ENCODE results near the gene TSHZ1. TPM values are rescaled to one million over a fixed set of nuclear protein-coding genes. Genes with fewer than 3 reads are reported as not detected.

The TSHZ1 gene
- total RNA-seq, 1 experiment from 2014 or later = 0.03 TPM

GRCh38 chr18:75206452-75207309, 3.9 kb upstream of the TSHZ1 start:
- no peak for DNase-seq (ENCODE audit: low spot score)
- in situ Hi-C loops (cut with HindIII; ENCODE audit: low sequenced_read_pairs) = no loop called here

GRCh38 chr18:75207310-75208154, 3.1 kb upstream of the TSHZ1 start:
- peak; percentile 45 for DNase-seq (ENCODE audit: low spot score)
- in situ Hi-C loops (cut with HindIII; ENCODE audit: low sequenced_read_pairs) = no loop called here

GRCh38 chr18:75208155-75208835, 2.3 kb upstream of the TSHZ1 start:
- in situ Hi-C loops (cut with HindIII; ENCODE audit: low sequenced_read_pairs) = no loop called here
- DNase-seq (ENCODE audit: low spot score) = peak; percentile 60

GRCh38 chr18:75208836-75209128, 1.8 kb upstream of the TSHZ1 start:
- no peak for DNase-seq (ENCODE audit: low spot score)
- in situ Hi-C loops (cut with HindIII; ENCODE audit: low sequenced_read_pairs) = no loop called here

- DNase-seq (ENCODE audit: low spot score) = peak; percentile 78
- in situ Hi-C loops (cut with HindIII; ENCODE audit: low sequenced_read_pairs) = no loop called here
Observed at GRCh38 chr18:75209129-75209950, 1.3 kb upstream of the TSHZ1 start, which contains the start of gene PTGR3. Gene PTGR3 (minus strand): TSS chr18:75209139. CDS start chr18:75209058, 81 bp downstream.

- in situ Hi-C loops (cut with HindIII; ENCODE audit: low sequenced_read_pairs) = no loop called here
- no peak for DNase-seq (ENCODE audit: low spot score)
Observed at GRCh38 chr18:75209951-75210258, 692 bp upstream of the TSHZ1 start.

- peak; percentile 34 for DNase-seq (ENCODE audit: low spot score)
Observed at GRCh38 chr18:75211002-75211621, 515 bp downstream of the TSHZ1 start.

GRCh38 chr18:75211626-75211952, 992 bp downstream of the TSHZ1 start:
- in situ Hi-C loops (cut with HindIII; ENCODE audit: low sequenced_read_pairs) = no loop called here
- DNase-seq (ENCODE audit: low spot score) = no peak

More at GRCh38 chr18:75211002-75211621, 515 bp downstream of the TSHZ1 start:
- in situ Hi-C loops (cut with HindIII; ENCODE audit: low sequenced_read_pairs) = no loop called here

GRCh38 chr18:75211953-75212750, 1.6 kb downstream of the TSHZ1 start:
- peak; percentile 47 for DNase-seq (ENCODE audit: low spot score)
- in situ Hi-C loops (cut with HindIII; ENCODE audit: low sequenced_read_pairs) = no loop called here

- in situ Hi-C loops (cut with HindIII; ENCODE audit: low sequenced_read_pairs) = no loop called here
Observed at GRCh38 chr18:75212751-75213090, 2.1 kb downstream of the TSHZ1 start.

GRCh38 chr18:75213611-75214331, 3.2 kb downstream of the TSHZ1 start:
- DNase-seq (ENCODE audit: low spot score) = peak; percentile 39
- in situ Hi-C loops (cut with HindIII; ENCODE audit: low sequenced_read_pairs) = no loop called here

More at GRCh38 chr18:75212751-75213090, 2.1 kb downstream of the TSHZ1 start:
- DNase-seq (ENCODE audit: low spot score) = peak; percentile 52

GRCh38 chr18:75214332-75214690, 3.7 kb downstream of the TSHZ1 start:
- in situ Hi-C loops (cut with HindIII; ENCODE audit: low sequenced_read_pairs) = no loop called here
- DNase-seq (ENCODE audit: low spot score) = peak; percentile 37

- DNase-seq (ENCODE audit: low spot score) = peak; percentile 74
- in situ Hi-C loops (cut with HindIII; ENCODE audit: low sequenced_read_pairs) = no loop called here
Observed at GRCh38 chr18:75214766-75215510, 4.3 kb downstream of the TSHZ1 start.

GRCh38 chr18:75215663-75216062, 5.1 kb downstream of the TSHZ1 start:
- in situ Hi-C loops (cut with HindIII; ENCODE audit: low sequenced_read_pairs) = no loop called here
- no peak for DNase-seq (ENCODE audit: low spot score)

- no peak for DNase-seq (ENCODE audit: low spot score)
- in situ Hi-C loops (cut with HindIII; ENCODE audit: low sequenced_read_pairs) = no loop called here
Observed at GRCh38 chr18:75216212-75216910, 5.8 kb downstream of the TSHZ1 start.

- DNase-seq (ENCODE audit: low spot score) = peak; percentile 57
- in situ Hi-C loops (cut with HindIII; ENCODE audit: low sequenced_read_pairs) = no loop called here
Observed at GRCh38 chr18:75216911-75217689, 6.5 kb downstream of the TSHZ1 start.

Data from G401 (cell line).